Muscle of back (tissue), 11 donors: ENCODE data around the gene MAPKAP1. TPM values are rescaled to one million over a fixed set of nuclear protein-coding genes. Genes with fewer than 3 reads are reported as not detected.
"Not testable (repeated sequence)": the region's sequence is repeated elsewhere in the genome, so short reads cannot be mapped to it uniquely, and the experiment has no call there.

ENCODE experiments used
- DNase-seq, 3 donors: peaks; one replicate each; pipeline versions ENCODE4 v3.0.0 to v3.0.0-alpha.2; 2013
- polyA plus RNA-seq, 10 donors: library from polyadenylated mRNA; unstranded; fragments of 120-200 nt; gene quantifications; one replicate each; pipeline ENCODE4 v1.2.1, GENCODE V29; 2013; ENCODE audit not compliant: insufficient read length in 10 of 10

Gene MAPKAP1
- polyA plus RNA-seq, 10 donors = 64.5 to 81.1 (median 72.1) TPM

DNA sequence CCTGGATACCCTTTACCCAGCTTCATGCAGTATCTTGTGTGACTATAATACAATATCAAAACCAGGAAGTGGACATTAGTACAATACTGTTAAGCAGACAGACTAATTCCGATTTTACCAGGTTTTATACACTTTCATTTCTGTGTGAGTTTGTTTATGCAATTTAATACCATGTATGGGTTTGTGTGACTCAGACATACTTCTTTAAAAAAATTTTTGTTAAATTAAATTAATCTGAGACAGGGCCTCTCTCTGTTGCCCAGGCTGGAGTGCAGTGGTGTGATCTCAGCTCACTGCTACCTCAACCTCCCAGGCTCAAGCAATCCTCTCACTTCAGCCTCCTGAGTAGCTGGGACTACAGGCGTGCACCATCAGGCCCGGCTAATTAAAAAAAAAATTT, 288.6 kb downstream of the MAPKAP1 start:
- DNase-seq = no peak

DNA sequence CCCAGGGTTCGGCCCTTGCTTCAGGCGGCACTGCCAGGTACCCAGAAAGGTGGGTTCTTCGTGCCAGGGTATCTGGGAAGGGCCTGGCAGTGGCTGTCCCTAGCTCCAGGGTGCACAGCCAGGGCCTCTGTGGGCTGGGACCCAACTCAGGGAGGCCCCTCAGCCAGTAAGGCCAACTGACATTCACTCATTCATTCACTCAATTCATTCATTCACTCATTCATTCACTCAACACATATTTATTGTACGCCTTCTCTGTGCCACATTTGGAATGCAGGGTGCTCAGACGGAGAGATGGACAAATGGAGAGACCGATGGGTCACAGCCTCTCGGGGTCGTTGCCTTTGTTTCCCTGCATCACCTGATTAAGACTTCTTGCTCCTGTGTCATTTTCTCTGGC, 290.5 kb downstream of the MAPKAP1 start:
- no peak for DNase-seq

DNA sequence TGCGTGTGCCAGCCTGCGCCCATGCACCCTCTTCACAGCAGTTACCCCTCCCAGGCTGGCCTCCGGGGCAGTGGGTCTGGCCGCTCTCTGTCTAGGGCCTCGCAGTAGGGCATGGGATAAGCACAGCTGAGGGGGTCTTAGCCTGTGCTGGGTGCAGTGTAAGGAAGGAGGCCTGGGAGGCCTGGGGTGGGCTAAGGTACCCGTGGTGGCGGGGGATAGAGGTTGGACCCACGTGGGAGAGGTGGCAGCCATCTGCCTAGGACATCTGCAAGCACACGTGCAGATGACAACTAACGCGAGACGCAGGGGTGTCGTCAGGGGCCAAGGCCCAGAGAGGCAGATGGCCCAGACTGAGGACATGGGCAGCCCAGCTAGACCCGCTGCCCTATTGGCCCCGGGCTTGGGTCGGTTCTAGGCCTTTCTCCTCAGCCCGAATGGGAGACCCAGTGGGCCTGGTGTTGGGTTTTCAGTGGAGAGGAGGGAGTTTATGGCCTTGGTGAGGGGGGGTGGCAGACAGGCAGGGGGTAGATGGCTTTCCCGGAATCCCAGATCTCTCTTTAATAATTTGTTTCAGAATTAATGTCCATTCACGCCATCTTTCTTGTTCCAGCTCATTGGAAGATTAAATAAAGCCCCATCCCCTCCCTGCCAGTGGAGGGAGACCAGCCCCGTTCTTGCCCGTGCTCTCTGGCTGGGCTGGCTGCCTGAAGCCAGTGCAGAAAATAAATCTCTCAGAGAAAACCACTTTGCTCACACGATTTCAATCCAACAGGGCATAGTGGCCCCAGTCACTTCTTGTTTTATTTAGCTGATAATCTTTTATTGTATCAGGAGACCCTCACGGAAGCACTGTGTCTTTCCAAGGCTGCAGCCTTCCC, 291.2 kb downstream of the MAPKAP1 start:
- DNase-seq = no peak

DNA sequence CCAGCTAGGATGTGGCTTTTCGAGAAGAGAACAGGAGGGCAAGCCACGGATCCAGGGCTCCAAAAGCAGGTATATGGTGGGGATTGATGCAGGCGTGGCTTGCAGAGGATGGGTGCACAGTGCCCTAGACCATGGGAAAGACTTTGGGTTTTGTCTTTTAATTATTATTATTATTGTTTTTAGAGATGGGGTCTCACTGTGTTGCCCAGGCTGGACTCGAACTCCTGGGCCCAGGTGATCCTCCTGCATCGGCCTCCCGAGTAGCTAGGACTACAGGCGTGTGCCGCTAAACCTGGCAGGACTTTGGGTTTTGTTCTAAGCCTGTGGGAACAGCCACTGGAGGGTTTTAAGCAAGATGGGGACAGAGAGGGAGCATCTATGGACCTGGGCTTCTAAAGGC, 293.4 kb downstream of the MAPKAP1 start:
- DNase-seq = no peak

DNA sequence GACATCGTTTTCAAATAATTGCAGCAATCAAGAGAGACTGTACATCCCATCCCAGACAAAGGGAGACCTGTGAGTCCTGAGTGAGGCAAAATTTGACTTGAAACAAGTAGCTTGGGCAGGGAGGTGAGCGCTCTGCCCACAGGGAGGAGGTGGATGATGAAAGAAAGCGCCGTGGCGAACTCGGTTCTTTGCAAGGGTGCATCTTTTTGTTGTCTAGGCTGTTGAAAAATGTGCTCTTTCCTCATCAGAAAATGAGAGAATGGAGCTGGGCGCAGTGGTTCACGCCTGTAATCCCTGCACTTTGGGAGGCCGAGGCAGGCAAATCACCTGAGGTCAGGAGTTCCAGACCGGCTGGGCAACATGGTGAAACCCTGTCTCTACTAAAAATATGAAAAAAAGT, 294.8 kb downstream of the MAPKAP1 start:
- no peak for DNase-seq

DNA sequence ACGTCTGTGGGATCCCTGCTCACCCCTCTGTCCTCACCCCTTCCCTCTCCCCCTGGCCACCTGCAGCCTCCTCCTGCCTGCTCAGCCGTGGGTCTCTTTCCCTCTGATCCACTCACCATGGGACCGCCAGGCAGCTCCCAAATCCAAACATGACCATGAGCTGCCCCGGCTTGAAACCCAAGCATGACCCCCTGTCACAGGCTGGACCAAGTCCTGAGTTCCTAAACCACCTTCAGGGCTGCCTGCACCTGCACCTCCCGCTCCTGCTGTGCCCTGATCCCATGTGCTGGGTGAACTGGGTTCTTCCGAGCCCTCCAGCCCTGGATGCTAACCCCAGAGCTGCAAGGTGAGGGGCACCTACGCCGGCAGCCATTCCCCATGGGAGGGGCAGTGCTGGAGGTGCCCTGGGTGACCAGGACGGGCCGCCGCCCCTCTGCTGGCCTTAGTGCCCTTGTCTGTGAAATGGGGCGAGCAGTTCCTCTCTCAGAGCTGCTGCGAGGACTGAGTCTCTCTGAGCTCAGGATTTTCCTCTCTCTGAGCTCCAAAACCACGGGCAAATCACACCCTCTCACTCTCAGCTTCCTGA, 295.7 kb downstream of the MAPKAP1 start:
- no peak for DNase-seq

DNA sequence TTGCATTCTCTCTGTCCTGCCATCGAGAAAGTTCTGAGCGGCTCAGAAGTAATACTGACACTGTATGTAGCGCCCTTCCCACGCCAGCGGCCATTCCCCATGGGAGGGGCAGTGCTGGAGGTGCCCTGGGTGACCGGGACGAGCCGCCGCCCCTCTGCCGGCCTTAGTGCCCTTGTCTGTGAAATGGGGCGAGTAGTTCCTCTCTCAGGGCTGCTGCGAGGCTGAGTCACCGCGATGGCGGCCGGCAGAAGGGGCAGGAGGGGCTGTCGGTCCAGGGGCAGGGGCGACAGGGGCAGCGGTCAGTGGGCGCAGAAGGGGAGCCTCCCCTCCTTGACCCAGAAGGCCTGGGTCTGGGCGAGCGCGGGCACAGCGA, 296.5 kb downstream of the MAPKAP1 start:
- no peak for DNase-seq

DNA sequence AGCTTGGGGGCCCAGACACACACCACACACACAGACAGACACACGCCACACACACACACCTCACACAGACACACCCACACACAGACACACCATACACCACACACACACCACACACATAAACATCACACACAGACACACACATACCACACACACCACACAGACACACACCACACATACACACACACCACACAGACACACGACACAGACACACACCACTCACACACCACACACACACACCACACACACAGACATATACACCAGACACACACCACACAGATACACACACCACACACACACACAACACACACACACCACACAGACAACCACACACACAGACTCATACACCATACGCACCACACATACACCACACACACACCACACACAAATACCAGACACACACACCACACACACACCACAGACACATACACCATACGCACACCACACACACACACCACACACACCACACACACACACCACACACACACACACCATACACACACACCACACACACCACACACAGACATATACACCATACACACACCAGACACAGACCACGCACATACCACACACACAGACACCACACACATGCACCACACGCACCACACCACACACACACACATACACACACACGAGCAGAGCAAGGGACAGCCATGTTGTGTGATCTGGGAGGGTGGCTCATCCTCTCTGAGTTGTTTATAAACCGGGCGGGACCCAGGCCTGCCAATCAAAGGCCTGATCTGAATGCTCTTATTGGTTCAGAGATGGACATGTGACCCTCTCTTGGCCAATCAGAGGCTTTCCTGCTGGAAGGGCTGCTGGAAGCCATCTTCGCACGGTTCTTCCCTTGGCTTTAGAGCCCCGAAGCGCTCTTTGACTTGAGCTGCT, 297.1 kb downstream of the MAPKAP1 start:
- DNase-seq = peak in 1 of 3 donors; percentile 64

DNA sequence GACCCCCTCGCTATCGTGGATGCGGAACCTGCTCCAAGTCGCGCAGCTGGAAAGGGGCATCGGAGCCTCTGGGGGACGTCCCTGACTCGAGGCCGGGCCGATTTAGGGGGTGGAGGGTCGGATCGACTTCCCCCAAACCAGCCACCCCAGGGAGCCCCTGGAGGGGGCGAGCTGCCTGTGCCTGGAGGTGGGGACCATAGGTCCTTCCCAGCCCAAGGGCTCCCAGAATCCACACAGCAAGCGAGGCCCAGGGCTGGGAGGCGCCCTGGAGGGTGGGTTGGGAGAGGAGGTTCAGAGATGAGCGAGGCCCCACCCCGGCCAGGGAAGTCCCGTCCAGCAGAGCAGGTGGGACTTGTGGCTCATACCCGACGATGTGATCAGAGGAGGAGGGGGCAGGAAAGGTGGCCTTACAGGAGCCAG, 297.8 kb downstream of the MAPKAP1 start:
- no peak for DNase-seq

DNA sequence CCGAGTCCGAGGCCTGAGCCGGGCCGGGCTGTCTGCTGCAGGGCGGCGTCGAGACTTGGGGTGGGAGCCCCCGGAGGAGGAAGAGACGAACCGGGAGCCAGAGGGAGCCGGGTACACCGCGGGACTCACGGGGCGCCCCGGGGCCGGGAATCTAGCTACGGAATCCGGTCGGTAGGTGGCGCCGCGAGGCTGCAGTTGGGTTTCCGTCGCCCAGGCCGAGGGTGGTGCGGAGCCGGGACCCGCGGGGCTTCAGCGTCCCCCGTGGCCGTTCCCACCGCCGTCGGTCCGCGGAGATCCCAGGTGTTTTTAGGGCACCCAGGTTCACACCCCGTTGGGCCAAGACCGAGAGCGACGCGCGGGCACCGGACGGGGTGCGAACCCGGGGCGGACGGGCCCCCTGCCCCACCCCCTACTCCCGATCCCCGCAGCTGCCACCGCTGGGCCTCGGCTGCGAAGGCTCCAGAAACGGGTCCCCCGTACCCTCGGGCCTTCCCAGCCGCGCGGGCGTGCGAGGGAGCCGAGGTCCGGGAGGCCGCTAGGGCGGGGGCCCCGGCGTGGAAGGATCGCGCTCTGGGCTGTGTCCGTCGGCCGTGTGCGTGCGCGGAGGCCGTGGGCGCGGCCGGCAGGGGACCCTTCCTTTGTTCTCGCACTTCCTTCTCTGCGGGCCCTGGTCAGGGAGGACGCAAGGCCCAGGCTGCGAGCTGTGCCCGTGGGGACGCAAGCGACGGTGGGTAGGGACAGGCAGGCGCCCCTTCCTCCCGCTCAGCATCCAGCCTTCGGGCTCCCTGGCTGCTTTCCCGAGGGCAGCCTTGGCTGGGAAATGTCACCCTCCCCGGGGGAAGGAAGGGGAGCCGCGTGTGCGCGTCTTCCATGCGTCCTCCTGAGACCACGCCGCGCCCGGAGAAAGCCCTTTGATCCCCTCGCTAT, 298.8 kb downstream of the MAPKAP1 start:
- peak; percentile 74 to 93 (median 85) for DNase-seq

DNA sequence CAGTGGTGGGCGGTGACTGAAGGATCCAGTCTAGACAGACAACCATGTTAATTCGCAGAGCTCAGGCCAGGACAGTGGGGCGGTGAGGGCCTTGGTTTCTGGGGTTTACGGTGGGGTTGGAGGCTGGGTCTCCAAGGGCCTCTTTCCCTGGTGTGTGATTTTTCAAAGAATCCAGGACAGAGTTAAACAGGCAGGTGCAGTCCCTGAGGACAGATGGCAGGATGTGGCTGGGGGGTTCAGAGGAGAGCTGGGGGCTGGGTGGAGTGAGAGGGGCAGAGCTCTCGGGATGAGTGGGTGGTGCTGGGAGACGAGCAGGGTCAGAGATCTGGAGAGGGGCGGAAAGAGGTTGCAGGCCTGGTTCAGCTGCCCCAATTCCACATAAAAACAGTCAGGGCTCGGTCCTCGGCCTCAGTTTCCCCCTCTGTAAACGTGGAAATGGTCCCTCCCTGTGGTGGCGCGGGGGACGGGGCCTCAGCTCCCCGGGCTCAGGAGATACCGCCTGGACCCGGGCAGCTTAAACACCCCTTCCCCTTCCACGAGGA, 299.5 kb downstream of the MAPKAP1 start:
- no peak for DNase-seq

DNA sequence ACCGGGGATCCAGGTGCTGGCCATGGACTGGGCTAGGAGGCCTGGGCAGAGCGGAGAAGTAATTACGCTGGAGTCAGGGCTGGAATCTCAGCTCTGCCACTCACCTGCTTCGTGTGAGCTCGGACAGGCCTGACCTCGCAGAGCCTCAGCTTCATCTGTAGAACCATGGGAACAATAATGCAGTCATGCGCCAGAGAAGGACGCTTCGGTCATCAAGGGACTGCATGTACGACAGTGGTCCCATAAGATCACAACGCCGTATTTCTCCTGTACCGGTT, 300.3 kb downstream of the MAPKAP1 start:
- no peak for DNase-seq

DNA sequence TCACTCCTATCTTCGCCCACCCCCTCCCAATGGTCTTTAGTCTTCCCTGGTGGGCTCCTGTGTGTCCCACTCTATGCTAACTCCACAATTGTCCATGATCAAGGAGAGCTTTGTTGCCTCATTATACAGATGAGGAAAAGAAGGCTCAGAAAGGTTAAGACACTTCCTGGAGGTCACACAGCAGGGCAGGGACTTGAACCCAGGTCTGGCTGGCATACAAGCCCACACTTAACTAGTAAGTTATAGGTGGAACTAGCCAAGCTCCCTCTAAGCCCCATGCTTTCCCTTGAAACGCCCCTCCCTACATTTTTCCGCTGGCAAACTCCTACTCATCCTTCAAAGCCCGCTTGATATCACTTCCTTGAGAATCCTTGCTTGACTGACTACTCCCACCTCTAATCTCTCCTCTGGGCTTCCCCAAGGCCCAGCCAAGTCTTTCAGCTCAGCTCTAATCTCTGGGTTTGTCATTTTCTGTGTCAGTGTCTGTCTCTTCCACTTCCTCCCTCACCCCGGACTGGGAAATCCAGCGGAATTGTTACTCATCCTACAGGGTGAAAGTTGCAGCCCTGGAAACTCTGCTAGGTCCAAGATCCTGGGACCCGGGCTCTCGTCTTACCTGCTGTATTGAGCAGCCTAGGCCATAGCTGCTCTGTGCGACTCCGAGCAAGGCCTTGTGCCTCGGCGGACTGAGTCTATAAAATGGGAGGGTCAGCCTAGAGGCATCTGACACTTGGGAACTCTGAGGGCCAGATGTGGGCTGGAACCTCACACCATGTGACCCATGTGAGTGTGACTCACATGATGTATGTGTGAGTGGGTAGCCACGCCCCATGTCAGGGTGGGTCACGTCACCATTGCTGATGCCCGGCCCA, 300.8 kb downstream of the MAPKAP1 start:
- no peak for DNase-seq

DNA sequence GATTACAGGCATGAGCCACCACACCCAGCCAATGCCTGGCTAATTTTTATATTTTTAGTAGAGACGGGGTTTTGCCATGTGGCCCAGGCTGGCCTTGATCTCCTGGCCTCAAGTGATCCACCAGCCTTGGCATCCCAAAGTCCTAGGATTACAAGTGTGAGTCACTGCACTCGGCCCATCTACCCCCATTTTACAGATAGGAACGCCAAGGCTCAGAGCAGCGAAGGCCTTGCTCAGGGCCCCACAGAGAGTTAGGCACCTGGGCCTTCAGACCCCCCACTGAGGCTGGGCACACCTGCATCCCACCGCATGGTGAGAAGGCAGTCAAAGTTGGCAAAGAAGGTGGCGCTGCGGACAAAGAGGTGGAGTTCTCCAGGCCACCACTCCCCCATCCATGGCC, 302.3 kb downstream of the MAPKAP1 start:
- no peak for DNase-seq

DNA sequence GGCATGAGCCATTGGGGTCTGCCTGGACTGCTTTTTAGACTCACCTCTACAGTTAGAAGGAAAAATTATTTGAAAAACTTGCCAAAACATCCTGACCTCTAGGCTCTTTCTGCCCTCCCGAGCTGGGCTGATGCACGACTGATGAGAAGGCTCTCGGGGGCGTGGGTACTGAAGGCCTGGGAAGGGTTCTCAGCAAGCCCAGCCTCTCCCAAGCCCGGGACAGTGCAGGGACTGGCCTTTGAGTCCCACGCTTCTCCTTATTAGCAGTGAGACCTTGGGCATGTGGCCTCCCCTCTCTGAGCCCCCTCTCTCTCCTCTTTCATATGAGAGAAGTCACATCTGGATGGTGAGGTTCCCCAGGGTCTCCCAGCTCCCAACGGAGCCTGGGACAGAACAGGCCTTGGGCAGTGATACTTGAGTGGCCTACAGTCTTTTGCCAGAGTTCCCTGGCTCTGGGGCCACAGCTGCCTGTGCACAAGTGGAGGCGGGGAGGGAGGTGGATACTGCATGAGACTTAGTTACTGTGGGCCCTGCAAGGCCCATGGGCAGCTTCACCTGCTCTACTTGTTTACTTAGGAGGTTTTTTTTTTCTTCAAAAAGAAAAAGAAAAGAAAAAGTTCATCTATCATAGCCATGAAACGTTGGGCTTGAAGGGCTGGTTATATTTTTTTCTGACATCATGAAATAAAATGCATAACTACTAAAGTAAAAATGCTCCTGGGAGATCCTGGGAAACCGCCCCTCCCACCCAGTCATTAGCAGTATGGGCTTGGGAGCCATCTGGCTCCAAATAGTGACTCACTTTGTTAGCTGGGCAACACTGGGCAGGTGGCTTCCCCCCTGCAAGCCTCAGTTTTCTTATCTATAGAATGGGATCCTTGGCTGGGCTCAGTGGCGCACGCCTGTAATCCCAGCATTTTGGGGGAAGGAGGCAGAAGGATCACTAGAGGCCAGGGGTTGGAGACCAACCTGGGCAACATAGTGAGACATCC, 306.0 kb downstream of the MAPKAP1 start:
- no peak for DNase-seq

DNA sequence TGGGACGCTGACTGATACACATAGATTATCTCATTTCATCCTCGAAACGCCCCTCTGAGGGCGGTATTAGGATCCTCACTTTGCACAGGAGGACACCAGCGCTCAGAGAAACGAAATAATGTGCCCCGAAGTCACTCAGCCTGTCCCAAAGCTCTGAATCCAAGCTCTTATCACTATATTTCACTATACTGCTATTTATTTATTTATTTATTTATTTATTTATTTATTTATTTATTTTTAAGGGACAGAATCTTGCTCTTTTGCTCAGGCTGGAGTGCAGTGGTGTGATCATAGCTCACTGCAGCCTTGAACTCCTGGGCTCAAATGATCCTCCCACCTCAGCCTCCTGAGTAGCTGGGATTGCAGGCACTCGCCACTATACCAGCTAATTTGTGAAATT, 306.8 kb downstream of the MAPKAP1 start:
- DNase-seq = not testable (repeated sequence)

DNA sequence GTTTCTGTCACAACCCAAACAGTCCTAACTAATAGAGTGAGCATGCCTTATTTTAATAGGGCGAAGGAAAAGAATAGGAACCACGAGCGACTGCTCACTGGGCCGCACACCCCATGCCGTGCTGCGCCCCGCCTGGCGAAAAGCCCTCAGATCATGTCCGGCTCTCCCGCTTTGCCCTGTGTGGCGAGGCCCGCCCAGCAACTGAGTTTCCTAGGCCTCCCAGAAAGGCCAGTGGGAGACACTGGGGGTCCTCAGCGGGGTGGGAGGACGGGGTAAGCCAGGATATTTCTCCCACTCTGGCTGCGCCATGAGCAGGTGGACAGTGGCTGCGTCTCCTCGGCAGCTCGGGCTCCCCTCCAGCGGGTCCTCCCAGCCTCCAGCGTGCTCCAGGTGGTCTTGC, 307.3 kb downstream of the MAPKAP1 start:
- no peak for DNase-seq

DNA sequence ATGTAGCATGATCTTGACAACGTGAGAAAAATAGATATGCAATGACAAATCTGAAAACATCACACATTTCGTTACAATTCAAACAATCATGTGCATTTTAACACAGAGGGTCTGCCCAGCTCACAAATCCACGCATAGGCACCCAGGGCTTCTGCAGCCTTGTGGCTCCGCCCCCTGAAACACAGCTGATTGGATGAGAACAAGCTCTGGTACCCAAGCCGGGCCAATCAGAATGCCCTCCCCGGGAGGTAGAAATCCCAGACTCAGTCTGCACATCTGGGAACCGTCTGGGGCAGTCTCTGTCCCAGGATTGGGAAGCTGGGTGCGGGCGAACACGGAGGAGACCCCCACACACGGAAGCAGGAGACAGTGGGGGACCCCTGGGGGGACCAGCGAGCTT, 307.8 kb downstream of the MAPKAP1 start:
- DNase-seq = no peak

DNA sequence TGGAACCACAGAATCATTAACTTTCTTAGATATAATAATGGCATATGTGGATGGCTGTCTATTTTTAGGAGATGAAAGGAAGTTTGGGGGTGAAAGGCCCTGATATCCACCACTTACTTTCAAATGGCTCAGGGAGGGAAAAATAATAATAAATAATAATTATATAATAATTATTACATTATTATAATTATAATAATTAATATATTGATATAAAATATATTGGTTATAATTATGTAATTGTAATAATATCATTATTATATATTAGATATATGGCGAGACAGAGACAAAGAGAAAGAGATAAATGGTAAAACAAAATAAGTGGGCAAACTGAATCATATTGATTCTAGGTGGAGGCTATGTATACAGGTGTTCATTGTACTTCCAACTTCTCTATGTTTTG, 308.8 kb downstream of the MAPKAP1 start:
- DNase-seq = no peak
